Measurements from ENCODE around the gene INHA.

Gene INHA

GRCh38 chr2:219620546-219620945 is 48.4 kb downstream of the INHA start:
- Histone ChIP-seq H3K9me2 (replicated peaks; ENCODE audit: insufficient read depth, low read length) (no peaks in the 10 kb centered on the region), H3K79me2 (ENCODE audit: insufficient read depth, low read length) (no peaks in the 10 kb centered on the region)

DNA sequence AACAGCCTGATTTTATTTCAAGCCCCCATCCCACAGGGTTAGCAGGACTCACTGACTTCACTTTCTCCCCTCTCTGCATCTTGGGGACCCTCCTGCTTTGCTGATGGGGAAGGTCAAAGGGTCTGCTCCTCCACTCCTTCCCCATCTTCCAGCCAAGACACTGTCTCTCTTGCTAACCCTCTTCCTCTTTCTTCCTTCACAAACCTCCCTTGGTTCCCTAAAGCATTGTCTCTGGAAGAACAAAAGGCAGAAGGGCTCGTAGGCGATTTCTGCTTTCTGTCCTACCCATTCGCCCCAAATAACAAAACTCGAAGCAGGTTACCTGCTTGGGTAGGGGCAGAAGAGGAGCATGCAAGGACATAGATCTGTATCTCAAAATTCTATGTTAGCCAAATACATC is 49.8 kb downstream of the INHA start:
- H3K9me3 ChIP-seq (ENCODE audit: insufficient read depth, low read length): no peaks in the 10 kb centered on the region
- H3F3A ChIP-seq (ENCODE audit: insufficient read depth): no peaks in the 10 kb centered on the region
- H3K27ac ChIP-seq (ENCODE audit: low read depth, low read length): no peak overlapping the region
- no peaks in the 10 kb centered on the region for H3K9me2 ChIP-seq (replicated peaks; ENCODE audit: insufficient read depth, low read length)
- H3K36me3 ChIP-seq (ENCODE audit: low read length): no peaks in the 10 kb centered on the region
- no peak overlapping the region for H2AFZ ChIP-seq (ENCODE audit: low read depth, low read length, severe bottlenecking)
- no peaks in the 10 kb centered on the region for H3K27me3 ChIP-seq (ENCODE audit: low read length)
- no peak overlapping the region for H3K9ac ChIP-seq (ENCODE audit: low read length)
- H4K20me1 ChIP-seq (ENCODE audit: low read depth, low read length): no peaks in the 10 kb centered on the region
- H3K79me2 ChIP-seq (ENCODE audit: insufficient read depth, low read length): no peaks in the 10 kb centered on the region
- no peak overlapping the region for H3K4me2 ChIP-seq (ENCODE audit: low read depth, low read length, poor library complexity, severe bottlenecking)
- H3K4me3 ChIP-seq (ENCODE audit: insufficient read depth, low read length, poor library complexity, severe bottlenecking): no peak overlapping the region
- TF ChIP-seq EZH2phosphoT487 (conservative IDR thresholded peaks at IDR 0.05; ENCODE audit: low read length): no peak
- TF ChIP-seq, protein P1, sequence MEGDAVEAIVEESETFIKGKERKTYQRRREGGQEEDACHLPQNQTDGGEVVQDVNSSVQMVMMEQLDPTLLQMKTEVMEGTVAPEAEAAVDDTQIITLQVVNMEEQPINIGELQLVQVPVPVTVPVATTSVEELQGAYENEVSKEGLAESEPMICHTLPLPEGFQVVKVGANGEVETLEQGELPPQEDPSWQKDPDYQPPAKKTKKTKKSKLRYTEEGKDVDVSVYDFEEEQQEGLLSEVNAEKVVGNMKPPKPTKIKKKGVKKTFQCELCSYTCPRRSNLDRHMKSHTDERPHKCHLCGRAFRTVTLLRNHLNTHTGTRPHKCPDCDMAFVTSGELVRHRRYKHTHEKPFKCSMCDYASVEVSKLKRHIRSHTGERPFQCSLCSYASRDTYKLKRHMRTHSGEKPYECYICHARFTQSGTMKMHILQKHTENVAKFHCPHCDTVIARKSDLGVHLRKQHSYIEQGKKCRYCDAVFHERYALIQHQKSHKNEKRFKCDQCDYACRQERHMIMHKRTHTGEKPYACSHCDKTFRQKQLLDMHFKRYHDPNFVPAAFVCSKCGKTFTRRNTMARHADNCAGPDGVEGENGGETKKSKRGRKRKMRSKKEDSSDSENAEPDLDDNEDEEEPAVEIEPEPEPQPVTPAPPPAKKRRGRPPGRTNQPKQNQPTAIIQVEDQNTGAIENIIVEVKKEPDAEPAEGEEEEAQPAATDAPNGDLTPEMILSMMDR (IDR thresholded peaks at IDR 0.05; ENCODE audit: insufficient read depth, low read length, poor library complexity, severe bottlenecking): no peak

More at GRCh38 chr2:219620546-219620945, 48.4 kb downstream of the INHA start:
- Histone ChIP-seq H3K36me3 (ENCODE audit: low read length) (no peaks in the 10 kb centered on the region), H3K27me3 (ENCODE audit: low read length) (no peaks in the 10 kb centered on the region), H3K4me2 (ENCODE audit: low read depth, low read length, poor library complexity, severe bottlenecking) (no peak overlapping the region), H3K9me3 (ENCODE audit: insufficient read depth, low read length) (no peaks in the 10 kb centered on the region), H3F3A (ENCODE audit: insufficient read depth) (no peaks in the 10 kb centered on the region), H3K27ac (ENCODE audit: low read depth, low read length) (no peak overlapping the region), H2AFZ (ENCODE audit: low read depth, low read length, severe bottlenecking) (no peak overlapping the region), H3K9ac (ENCODE audit: low read length) (no peak overlapping the region), H3K4me3 (ENCODE audit: insufficient read depth, low read length, poor library complexity, severe bottlenecking) (no peak overlapping the region), H4K20me1 (ENCODE audit: low read depth, low read length) (no peaks in the 10 kb centered on the region)
- TF ChIP-seq EZH2phosphoT487 (conservative IDR thresholded peaks at IDR 0.05; ENCODE audit: low read length): no peak
- TF ChIP-seq, protein P1 (IDR thresholded peaks at IDR 0.05; ENCODE audit: insufficient read depth, low read length, poor library complexity, severe bottlenecking): no peak

DNA sequence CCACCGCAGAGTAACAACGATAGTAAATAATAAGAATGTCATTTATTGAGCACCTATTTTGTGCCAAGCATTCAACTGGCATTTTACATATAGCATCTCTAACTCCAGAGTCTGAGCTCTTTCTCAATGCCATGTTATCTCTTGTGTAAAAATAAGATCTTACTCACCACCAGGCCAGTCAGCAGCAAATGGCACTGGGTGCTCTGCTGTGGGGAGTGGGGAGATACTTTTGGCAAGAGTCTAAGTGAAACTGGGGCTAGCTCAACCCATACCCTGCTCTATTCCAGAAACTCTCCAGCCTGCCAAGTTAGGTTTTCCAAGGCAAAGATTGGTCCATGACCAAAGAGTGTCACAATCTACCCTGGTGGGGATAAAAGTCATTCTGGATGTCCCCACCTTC is 50.4 kb downstream of the INHA start:
- Histone ChIP-seq H3K9me3 (ENCODE audit: insufficient read depth, low read length) (no peaks in the 10 kb centered on the region), H4K20me1 (ENCODE audit: low read depth, low read length) (no peaks in the 10 kb centered on the region), H3K36me3 (ENCODE audit: low read length) (no peaks in the 10 kb centered on the region), H3K4me3 (ENCODE audit: insufficient read depth, low read length, poor library complexity, severe bottlenecking) (no peak overlapping the region), H3K79me2 (ENCODE audit: insufficient read depth, low read length) (no peaks in the 10 kb centered on the region), H3F3A (ENCODE audit: insufficient read depth) (no peaks in the 10 kb centered on the region), H3K4me2 (ENCODE audit: low read depth, low read length, poor library complexity, severe bottlenecking) (no peak overlapping the region), H3K9ac (ENCODE audit: low read length) (no peak overlapping the region), H3K27ac (ENCODE audit: low read depth, low read length) (no peak overlapping the region), H2AFZ (ENCODE audit: low read depth, low read length, severe bottlenecking) (no peak overlapping the region), H3K27me3 (ENCODE audit: low read length) (no peaks in the 10 kb centered on the region), H3K9me2 (replicated peaks; ENCODE audit: insufficient read depth, low read length) (no peaks in the 10 kb centered on the region)
- TF ChIP-seq, protein P1 (IDR thresholded peaks at IDR 0.05; ENCODE audit: insufficient read depth, low read length, poor library complexity, severe bottlenecking): no peak
- TF ChIP-seq EZH2phosphoT487 (conservative IDR thresholded peaks at IDR 0.05; ENCODE audit: low read length): no peak
